GM21360 (cell line): ENCODE measurements around the gene UMOD.

Experiments
- ATAC-seq: cut with Tn5 transposase; IDR thresholded peaks from one replicate; pipeline ENCODE4 v1.9.1; 2021; ENCODE audit warnings: mild to moderate bottlenecking, moderate library complexity; ENCODE audit not compliant: unreplicated experiment

The UMOD gene

DNA sequence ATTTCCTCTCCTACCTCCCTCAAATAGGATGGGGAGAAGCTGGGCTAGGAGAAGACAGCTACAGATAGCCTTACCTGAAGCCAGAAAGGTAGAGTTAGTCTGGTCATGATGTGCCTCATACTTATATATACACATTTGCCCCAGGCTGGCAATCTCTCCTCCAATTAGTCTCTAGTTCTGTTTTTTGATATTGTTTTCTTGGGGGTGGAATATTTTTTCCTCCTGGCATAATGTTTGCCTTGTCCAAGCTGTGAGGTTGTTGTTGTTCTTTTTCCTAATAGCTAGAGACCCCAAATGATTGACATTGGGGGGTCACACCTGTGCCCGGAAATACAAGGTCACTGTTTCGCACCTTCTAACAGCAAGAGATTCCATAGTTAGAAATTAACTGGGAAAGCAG lies at the start of gene UMOD:
Gene UMOD, minus strand, starts transcription at position 101 of the 400 bp plus-strand sequence. CDS start 1,978 bp downstream, outside the sequence.
- no peak for ATAC-seq

DNA sequence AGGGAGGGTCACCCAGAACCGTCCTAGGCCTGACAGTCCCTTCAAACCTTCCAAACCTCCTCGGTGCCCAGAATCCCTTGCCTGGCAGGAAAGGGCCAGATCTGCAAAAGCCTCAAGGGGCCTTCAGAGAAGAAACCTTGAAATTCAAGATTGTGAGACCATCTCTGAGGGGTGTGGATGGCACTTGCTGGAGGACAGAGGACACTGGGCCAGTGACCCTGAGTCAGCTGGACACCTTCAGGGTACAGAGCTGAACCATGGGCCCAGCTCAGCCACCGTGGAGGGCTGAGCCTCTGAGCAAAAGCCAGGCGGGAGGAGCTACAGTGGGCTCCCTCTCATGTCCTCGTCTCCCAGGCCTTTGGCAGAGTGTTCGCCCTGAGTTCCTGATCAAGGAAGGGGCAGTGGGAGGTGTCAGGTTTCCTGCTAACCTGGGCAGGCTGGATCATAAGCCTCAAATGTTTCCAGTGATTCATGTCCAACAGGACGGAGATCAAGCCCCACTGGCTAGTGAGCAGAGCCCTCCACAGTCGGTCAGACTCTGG lies 49.0 kb upstream of the UMOD start:
- no peak for ATAC-seq

GRCh38 chr16:20401066-20401465 lies 48.6 kb upstream of the UMOD start:
- ATAC-seq: no peak

- no peak for ATAC-seq
Measured at GRCh38 chr16:20399185-20399584, 46.7 kb upstream of the UMOD start.

DNA sequence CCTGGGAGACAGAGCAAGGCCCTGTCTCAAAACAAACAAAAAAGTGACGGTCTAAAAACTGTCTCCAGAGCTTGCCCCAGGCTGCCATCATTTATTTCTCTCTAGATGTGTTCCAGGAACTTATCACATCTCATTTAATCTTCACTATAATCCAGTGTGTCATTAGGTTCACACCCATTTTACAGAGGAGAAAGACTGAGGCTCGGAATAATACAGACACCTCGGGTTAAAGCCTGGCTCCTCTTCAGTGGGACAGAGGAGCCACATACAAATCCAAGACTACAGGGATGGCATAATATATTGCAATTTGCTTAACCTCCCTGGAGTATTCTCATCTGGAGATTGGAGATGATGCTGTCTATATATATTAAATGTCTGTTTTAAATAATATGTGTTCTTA lies 46.1 kb upstream of the UMOD start:
- ATAC-seq: no peak

GRCh38 chr16:20397468-20398074 lies 45.1 kb upstream of the UMOD start:
- ATAC-seq: no peak

DNA sequence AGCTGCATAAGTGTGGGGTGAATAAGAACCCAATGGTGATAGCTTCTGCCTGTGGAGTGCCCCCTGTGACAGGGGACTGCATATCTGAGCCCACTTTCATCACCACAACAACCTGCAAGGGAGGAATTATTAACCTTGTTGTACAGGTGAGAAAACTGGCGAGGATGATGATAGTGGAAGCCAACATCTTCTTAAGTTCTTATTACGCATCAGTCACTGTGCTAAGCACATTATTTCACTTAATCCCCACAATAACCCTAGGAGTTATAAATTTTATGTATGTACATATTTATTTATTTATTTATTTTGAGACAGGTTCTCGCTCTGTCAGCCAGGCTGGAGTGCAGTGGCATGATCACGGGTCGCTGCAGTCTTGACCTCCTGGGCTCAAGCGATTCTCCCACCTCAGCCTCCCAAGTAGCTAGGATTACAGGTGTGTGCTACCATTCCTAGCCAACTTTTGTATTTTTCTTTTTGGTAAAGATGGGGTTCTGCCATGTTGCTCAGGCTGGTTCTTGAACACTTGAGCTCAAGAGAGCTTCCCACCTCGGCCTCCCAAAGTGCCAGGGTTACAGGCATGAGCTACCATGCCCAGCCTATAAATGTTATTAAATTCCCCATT lies 44.4 kb upstream of the UMOD start:
- ATAC-seq: no peak

- no peak for ATAC-seq
Measured at GRCh38 chr16:20395946-20396345, 43.4 kb upstream of the UMOD start.

DNA sequence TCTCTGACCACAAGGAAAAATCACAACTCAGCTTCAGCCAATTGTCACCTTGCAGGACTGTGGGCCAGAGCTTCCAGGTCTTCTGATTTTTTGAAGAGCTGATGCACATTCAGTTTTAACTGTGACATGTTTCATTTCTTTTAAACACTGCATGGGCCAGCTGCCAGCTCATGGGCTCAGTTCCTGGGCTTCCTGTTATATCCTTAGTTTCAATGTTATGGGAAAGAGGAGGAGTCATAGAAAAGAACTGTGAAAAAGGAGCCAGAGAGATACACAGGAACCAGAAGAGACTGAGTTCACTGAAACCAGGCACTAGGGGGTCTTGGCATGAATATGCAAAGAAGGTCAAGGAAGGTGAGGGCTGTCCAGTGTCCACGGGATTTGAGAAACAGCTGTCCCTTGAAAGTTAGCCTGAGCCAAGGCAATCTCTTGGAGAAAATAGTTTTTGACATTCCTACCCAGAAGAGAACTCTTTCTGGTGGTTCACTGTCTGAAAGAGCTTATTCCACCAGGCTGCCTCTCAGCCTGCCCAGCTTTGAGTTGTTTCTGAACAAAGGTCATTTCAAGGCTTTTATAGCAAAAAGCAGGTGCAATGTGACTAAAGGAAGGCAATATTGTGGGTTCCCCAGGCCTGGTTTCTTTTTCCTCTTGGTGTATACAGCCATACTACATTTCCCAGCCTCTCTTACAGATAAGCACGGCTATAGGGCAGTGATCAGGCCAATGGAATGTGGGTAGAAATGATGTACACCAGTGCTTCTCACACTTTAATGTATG lies 41.5 kb upstream of the UMOD start:
- ATAC-seq: no peak

DNA sequence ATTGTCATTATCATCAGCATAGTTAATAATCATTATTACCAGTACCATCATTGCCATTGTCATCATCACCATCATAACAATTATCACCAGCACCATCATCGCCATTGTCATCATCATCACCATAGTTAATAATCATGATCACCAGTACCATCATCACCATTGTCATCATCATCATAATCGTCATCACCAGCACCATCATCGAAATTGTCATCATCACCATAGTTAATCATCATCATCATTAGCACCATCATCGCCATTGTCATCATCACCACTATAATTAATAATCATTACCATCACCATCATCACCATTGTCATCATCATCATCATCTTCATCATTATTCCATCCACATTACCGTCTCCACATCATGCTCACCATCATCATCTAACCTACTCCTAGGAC lies 38.5 kb upstream of the UMOD start:
- no peak for ATAC-seq

DNA sequence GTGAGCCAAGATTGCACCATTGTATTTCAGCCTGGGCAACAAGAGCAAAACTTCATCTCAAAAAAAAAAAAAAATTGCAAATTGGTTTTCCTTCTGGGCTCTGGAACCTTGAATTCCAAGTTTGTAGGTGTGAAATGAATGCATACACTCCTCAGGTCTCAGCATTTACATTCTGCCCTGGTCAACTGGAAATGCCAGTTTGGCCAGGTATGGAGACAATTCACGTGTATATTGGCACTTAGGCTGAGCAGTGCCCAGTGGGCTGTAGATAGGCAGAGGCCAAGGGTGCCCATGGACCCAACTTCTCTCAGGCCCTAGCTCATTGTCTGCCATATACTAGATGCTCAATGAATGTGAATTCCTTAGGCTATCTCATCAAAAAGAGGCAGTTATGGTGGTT lies 36.3 kb upstream of the UMOD start:
- ATAC-seq: no peak

GRCh38 chr16:20387978-20388377 lies 35.5 kb upstream of the UMOD start:
- ATAC-seq: no peak

GRCh38 chr16:20385844-20386832 lies 33.6 kb upstream of the UMOD start:
- no peak for ATAC-seq

GRCh38 chr16:20383106-20384029 lies 30.9 kb upstream of the UMOD start:
- peak; percentile 78 for ATAC-seq

GRCh38 chr16:20382202-20382948 lies 29.9 kb upstream of the UMOD start:
- ATAC-seq: no peak

GRCh38 chr16:20380782-20381181 lies 28.3 kb upstream of the UMOD start:
- no peak for ATAC-seq

DNA sequence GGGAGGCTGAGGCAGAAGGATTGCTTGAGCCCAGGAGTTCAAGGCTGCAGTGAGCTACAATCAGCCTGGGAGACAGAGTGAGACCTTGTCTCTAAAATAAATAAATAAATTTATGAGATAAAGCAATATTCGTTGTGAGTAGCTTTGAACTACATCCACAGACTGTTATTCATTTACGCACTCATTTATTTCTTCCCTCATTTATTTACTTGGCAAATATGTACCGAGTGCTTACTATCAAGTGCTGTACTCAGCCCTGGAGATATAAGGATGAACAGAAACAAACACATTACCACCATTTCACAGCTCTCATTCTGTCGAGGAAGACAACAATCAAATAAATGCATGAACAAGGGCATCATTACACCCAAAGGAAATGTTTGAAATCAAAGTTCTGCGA lies 24.7 kb upstream of the UMOD start:
- no peak for ATAC-seq

DNA sequence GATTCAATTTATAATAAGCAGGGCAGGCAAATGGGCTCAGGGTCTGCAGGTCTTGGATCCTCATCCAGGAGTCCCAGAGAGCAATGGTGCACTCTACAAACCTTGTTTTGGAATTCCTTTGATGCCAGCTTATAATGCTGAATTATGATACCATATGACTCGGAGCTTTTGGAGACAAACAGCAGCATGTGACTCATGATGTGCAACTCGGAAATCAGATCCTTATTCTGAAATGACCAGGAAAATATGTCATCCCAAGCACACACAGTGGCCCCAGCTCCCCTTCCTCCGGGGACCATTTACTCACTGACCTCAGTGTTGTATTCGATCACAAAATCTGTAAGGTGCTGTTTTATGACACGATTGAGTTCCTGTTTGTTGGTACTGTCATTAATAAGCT lies 20.2 kb upstream of the UMOD start:
- no peak for ATAC-seq

DNA sequence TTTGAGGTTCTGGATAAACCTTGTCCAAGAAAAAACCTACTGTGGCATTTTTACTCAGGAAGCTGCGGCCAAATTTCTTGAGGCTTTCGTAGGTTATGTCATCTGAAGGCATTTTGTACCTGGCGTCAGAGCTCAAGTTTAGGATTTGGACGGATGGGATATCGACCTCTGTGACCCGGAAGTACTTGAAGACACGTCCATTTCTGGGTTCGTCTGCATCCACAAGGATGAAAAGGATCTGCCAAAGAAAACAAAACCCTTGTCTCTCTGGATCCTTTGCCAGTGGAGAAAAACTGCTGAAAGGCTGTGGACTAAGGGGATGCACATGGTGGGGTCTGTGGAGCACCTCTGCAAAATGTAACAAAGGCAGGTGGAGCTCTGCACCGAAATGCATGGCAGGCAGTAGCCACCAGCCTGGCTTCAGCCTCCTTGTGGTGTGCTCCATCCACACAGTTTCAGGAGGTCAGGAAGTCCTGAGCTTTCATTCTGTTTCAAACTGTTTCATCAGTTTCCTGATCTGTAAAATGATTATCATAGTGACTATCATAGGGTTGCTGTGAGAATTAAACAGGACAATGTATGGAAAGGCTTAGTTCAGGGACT lies 17.0 kb upstream of the UMOD start:
- no peak for ATAC-seq
